Lower leg skin (tissue), 3 donors: ENCODE data around the gene PRKACG.

ENCODE experiments used
- POLR2A ChIP-seq, 2 donors: fragments of 450-650 bp; IDR thresholded peaks; one replicate each; pipeline ENCODE4 v1.6.1; 2016 to 2017; ENCODE audit warnings: antibody characterized with exemption in 2 of 2, mild to moderate bottlenecking in 1 of 2, moderate library complexity in 1 of 2
- TF ChIP-seq, protein P1 (sequence below), 3 donors: fragments of 450-650 bp; IDR thresholded peaks; one replicate each; pipeline ENCODE4 v1.5.1; 2016; ENCODE audit warnings: antibody characterized with exemption in 3 of 3, mild to moderate bottlenecking in 3 of 3, moderate library complexity in 2 of 3

DNA sequence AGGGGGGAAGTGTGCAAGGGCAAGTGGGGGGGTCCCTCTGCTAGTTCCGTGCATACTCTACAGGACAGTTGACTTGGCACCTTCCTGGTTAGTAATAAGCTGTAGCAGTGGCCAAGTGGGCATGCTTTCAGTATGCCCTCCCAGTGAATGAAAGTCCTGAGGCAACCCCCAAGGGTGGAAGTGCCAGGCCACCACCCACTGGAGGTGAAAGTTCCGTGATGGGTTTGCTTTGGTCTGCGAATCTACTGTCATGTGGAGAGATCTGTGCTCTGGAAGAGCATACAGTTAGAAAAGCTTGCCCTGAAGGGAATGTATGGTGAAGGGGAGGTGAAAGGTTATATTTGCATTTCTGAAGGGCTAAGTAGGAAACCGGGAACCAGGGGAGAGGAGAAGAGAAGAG, 31.9 kb upstream of the PRKACG start:
- TF ChIP-seq, protein P1, sequence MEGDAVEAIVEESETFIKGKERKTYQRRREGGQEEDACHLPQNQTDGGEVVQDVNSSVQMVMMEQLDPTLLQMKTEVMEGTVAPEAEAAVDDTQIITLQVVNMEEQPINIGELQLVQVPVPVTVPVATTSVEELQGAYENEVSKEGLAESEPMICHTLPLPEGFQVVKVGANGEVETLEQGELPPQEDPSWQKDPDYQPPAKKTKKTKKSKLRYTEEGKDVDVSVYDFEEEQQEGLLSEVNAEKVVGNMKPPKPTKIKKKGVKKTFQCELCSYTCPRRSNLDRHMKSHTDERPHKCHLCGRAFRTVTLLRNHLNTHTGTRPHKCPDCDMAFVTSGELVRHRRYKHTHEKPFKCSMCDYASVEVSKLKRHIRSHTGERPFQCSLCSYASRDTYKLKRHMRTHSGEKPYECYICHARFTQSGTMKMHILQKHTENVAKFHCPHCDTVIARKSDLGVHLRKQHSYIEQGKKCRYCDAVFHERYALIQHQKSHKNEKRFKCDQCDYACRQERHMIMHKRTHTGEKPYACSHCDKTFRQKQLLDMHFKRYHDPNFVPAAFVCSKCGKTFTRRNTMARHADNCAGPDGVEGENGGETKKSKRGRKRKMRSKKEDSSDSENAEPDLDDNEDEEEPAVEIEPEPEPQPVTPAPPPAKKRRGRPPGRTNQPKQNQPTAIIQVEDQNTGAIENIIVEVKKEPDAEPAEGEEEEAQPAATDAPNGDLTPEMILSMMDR (IDR thresholded peaks at IDR 0.05): no peak
- no peak for TF ChIP-seq POLR2A (IDR thresholded peaks at IDR 0.05)
